Measurements from ENCODE around the gene SPON2.

Gene SPON2

GRCh38 chr4:1153567-1154090 lies 18.8 kb downstream of the SPON2 start:
- Histone ChIP-seq H3K4me1 (peaks cover 26 to 41% (median 32%) of the 10 kb centered on the region in 10 experiments), H3K4me2 (peak overlapping the region in 4 of 11 experiments; percentile 0 to 14 (median 6); a peak in 3 of 22 replicates), H3K36me3 (peaks cover 0 to 11% (median 4%) of the 10 kb centered on the region in 11 experiments; a peak in 6 of 22 replicates), H3K4me3 (no peak overlapping the region), H3K9me3 (replicated peaks in 1 of 11) (peaks cover 39 to 61% (median 53%) of the 10 kb centered on the region in 11 experiments), H4K20me1 (no peaks in the 10 kb centered on the region), H3K9ac (no peak overlapping the region), H3K27ac (peak overlapping the region in 2 of 11 experiments; percentile 65 to 72; a peak in 3 of 22 replicates), H3K27me3 (peaks cover 2 to 62% (median 51%) of the 10 kb centered on the region in 11 experiments; a peak in 11 of 22 replicates)
- no peak for TF ChIP-seq Cebpa-rat (IDR thresholded peaks at IDR 0.05)

GRCh38 chr4:1152290-1152689 lies 20.1 kb downstream of the SPON2 start:
- no peak overlapping the region for H3K9ac ChIP-seq
- H3K4me3 ChIP-seq: no peak overlapping the region
- H3K27ac ChIP-seq: no peak overlapping the region
- H3K27me3 ChIP-seq: peaks cover 2 to 60% (median 47%) of the 10 kb centered on the region in 11 experiments; a peak in 11 of 22 replicates
- peaks cover 0 to 8% (median 0%) of the 10 kb centered on the region in 11 experiments; a peak in 4 of 22 replicates for H3K36me3 ChIP-seq
- H3K4me2 ChIP-seq: peak overlapping the region in 6 of 11 experiments; percentile 21 to 47 (median 24); a peak in 8 of 22 replicates
- no peaks in the 10 kb centered on the region for H4K20me1 ChIP-seq
- peaks cover 26 to 41% (median 32%) of the 10 kb centered on the region in 10 experiments for H3K4me1 ChIP-seq
- peaks cover 26 to 58% (median 39%) of the 10 kb centered on the region in 11 experiments for H3K9me3 ChIP-seq (replicated peaks in 1 of 11)
- TF ChIP-seq Cebpa-rat (IDR thresholded peaks at IDR 0.05): no peak

- H3K4me3 ChIP-seq: no peak overlapping the region
- peaks cover 26 to 51% (median 37%) of the 10 kb centered on the region in 11 experiments for H3K9me3 ChIP-seq (replicated peaks in 1 of 11)
- no peaks in the 10 kb centered on the region for H4K20me1 ChIP-seq
- peaks cover 2 to 52% (median 42%) of the 10 kb centered on the region in 11 experiments; a peak in 11 of 22 replicates for H3K27me3 ChIP-seq
- H3K36me3 ChIP-seq: peaks cover 0 to 8% (median 0%) of the 10 kb centered on the region in 11 experiments; a peak in 4 of 22 replicates
- H3K27ac ChIP-seq: no peak overlapping the region
- no peak for TF ChIP-seq Cebpa-rat (IDR thresholded peaks at IDR 0.05)
- H3K4me2 ChIP-seq: peak overlapping the region in 6 of 11 experiments; percentile 21 to 47 (median 24); a peak in 9 of 22 replicates
- H3K9ac ChIP-seq: no peak overlapping the region
- H3K4me1 ChIP-seq: peaks cover 24 to 38% (median 30%) of the 10 kb centered on the region in 10 experiments
These were observed 20.8 kb downstream of the SPON2 start for GRCh38 chr4:1151541-1151940.

GRCh38 chr4:1150875-1151274 lies 21.5 kb downstream of the SPON2 start:
- H3K4me2 ChIP-seq: no peak overlapping the region
- TF ChIP-seq Cebpa-rat (IDR thresholded peaks at IDR 0.05): no peak
- H3K27me3 ChIP-seq: peaks cover 2 to 46% (median 35%) of the 10 kb centered on the region in 11 experiments; a peak in 11 of 22 replicates
- H3K36me3 ChIP-seq: peaks cover 0 to 8% (median 0%) of the 10 kb centered on the region in 11 experiments; a peak in 4 of 22 replicates
- H3K4me1 ChIP-seq: peaks cover 17 to 31% (median 24%) of the 10 kb centered on the region in 10 experiments
- H3K4me3 ChIP-seq: no peak overlapping the region
- H3K27ac ChIP-seq: no peak overlapping the region
- no peak overlapping the region for H3K9ac ChIP-seq
- no peaks in the 10 kb centered on the region for H4K20me1 ChIP-seq
- peaks cover 26 to 49% (median 37%) of the 10 kb centered on the region in 11 experiments for H3K9me3 ChIP-seq (replicated peaks in 1 of 11)

- Histone ChIP-seq H3K27me3 (no peaks in the 10 kb centered on the region), H3K27ac (no peak overlapping the region), H3K4me2 (no peak overlapping the region; a peak in 1 of 22 replicates), H3K4me3 (no peak overlapping the region), H4K20me1 (no peaks in the 10 kb centered on the region), H3K4me1 (peaks cover 30 to 63% (median 55%) of the 10 kb centered on the region in 10 experiments), H3K9ac (no peak overlapping the region), H3K36me3 (no peaks in the 10 kb centered on the region), H3K9me3 (replicated peaks in 1 of 11) (peaks cover 0 to 31% (median 16%) of the 10 kb centered on the region in 11 experiments; a peak in 18 of 22 replicates)
- no peak for TF ChIP-seq Cebpa-rat (IDR thresholded peaks at IDR 0.05)
These were observed 32.5 kb downstream of the SPON2 start for GRCh38 chr4:1139860-1140259.

GRCh38 chr4:1137850-1138249 lies 34.5 kb downstream of the SPON2 start:
- H3K9me3 ChIP-seq (replicated peaks in 1 of 11): peaks cover 0 to 31% (median 16%) of the 10 kb centered on the region in 11 experiments; a peak in 18 of 22 replicates
- peaks cover 39 to 83% (median 69%) of the 10 kb centered on the region in 10 experiments for H3K4me1 ChIP-seq
- H4K20me1 ChIP-seq: no peaks in the 10 kb centered on the region
- peak in 4 of 11 experiments; percentile 14 to 79 (median 54); a peak in 6 of 22 replicates for TF ChIP-seq Cebpa-rat (IDR thresholded peaks at IDR 0.05)
- peak overlapping the region in 4 of 10 experiments; percentile 8 to 29 (median 22); a peak in 4 of 20 replicates for H3K4me3 ChIP-seq
- no peaks in the 10 kb centered on the region for H3K36me3 ChIP-seq
- H3K27ac ChIP-seq: peak overlapping the region in 9 of 11 experiments; percentile 44 to 76 (median 72); a peak in 18 of 22 replicates
- peak overlapping the region in 5 of 11 experiments; percentile 2 to 45 (median 13); a peak in 4 of 22 replicates for H3K9ac ChIP-seq
- no peaks in the 10 kb centered on the region for H3K27me3 ChIP-seq
- peak overlapping the region; percentile 36 to 83 (median 64); a peak in 20 of 22 replicates for H3K4me2 ChIP-seq

- peak overlapping the region in 6 of 10 experiments; percentile 8 to 33 (median 25); a peak in 6 of 20 replicates for H3K4me3 ChIP-seq
These were observed 35.2 kb downstream of the SPON2 start for GRCh38 chr4:1137063-1137776.

GRCh38 chr4:1136048-1136447 lies 36.3 kb downstream of the SPON2 start:
- TF ChIP-seq Cebpa-rat (IDR thresholded peaks at IDR 0.05): no peak
- no peaks in the 10 kb centered on the region; a peak in 1 of 22 replicates for H3K27me3 ChIP-seq
- peak overlapping the region in 4 of 11 experiments; percentile 0 to 76 (median 33); a peak in 5 of 22 replicates for H3K27ac ChIP-seq
- H3K4me1 ChIP-seq: peaks cover 37 to 74% (median 58%) of the 10 kb centered on the region in 10 experiments
- peak overlapping the region in 2 of 11 experiments; percentile 16 to 41; a peak in 2 of 22 replicates for H3K9ac ChIP-seq
- no peaks in the 10 kb centered on the region for H3K36me3 ChIP-seq
- peak overlapping the region; percentile 19 to 69 (median 56); a peak in 21 of 22 replicates for H3K4me2 ChIP-seq
- no peaks in the 10 kb centered on the region for H4K20me1 ChIP-seq
- H3K9me3 ChIP-seq (replicated peaks in 1 of 11): peaks cover 0 to 29% (median 16%) of the 10 kb centered on the region in 11 experiments; a peak in 18 of 22 replicates
- H3K4me3 ChIP-seq: no peak overlapping the region

More at GRCh38 chr4:1137063-1137776, 35.2 kb downstream of the SPON2 start:
- no peak for TF ChIP-seq Cebpa-rat (IDR thresholded peaks at IDR 0.05)
- H3K9me3 ChIP-seq (replicated peaks in 1 of 11): peaks cover 0 to 31% (median 16%) of the 10 kb centered on the region in 11 experiments; a peak in 18 of 22 replicates
- H3K4me2 ChIP-seq: peak overlapping the region; percentile 36 to 83 (median 64); a peak in 21 of 22 replicates
- H3K27ac ChIP-seq: peak overlapping the region in 9 of 11 experiments; percentile 44 to 76 (median 72); a peak in 18 of 22 replicates
- no peaks in the 10 kb centered on the region for H4K20me1 ChIP-seq
- no peaks in the 10 kb centered on the region; a peak in 1 of 22 replicates for H3K27me3 ChIP-seq
- H3K4me1 ChIP-seq: peaks cover 43 to 85% (median 68%) of the 10 kb centered on the region in 10 experiments
- H3K36me3 ChIP-seq: no peaks in the 10 kb centered on the region
- H3K9ac ChIP-seq: peak overlapping the region in 6 of 11 experiments; percentile 2 to 45 (median 12); a peak in 5 of 22 replicates

Measured in BLaER1 treated with 17β-estradiol and CSF1 and Interleukin-3, amounts not matched to agents 10 nM and 100 nM (cell line).